Measurements from ENCODE around the gene AHCYL2. TPM values are rescaled to one million over a fixed set of nuclear protein-coding genes. Genes with fewer than 3 reads are reported as not detected.
"Not testable (repeated sequence)": the region's sequence is repeated elsewhere in the genome, so short reads cannot be mapped to it uniquely, and the experiment has no call there.

AHCYL2 gene
- total RNA-seq, 4 donors from 2014 or later = 10.9 to 19.4 (median 14.6) TPM

DNA sequence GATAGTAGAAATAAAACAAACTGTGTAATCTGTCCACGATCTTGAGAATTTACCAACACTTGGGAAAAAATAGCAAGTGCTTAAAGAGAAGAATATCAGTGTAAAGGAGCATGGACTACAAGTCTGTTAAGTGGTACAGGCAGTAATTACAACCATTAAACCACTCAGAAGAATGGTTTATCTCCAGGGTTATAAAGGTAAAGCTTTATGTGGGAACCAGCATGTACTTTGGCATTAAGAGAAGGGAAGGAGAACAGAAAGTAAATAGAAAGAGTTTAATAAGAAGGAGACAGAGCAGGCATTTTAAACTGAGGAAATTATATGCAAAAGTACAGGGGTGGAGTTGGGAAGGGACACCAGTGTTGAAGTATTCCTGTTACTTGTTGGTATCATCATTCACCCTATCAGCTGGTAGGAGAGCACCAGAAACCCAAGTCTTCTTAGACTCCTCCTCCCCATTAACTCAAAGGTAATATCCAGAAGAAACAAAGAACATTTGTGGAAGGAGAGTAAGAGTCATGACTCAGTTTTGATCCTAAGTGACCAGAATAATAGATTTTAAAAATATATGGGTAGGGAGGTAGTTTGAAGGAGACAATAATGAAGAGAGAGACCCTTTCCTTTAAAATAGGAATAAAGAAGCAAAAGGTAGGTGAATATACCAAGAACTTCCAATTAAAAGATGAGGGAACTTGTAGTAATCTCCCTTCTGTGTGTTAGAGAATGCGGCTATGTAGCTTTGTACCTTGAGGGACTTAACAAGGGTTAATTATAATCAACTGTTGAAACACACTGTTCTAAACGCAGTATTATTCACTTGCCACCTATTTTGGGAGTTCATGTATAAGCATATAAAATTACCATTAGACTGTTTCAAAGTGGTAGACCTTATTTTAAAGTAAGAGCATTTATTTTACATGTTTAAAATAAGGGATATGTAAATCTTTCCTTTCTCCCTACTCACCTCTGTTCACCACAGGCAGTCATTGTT is 117.3 kb downstream of the AHCYL2 start:
- ATAC-seq (ENCODE audit: low FRiP score) = no peak
- DNase-seq (ENCODE audit: low spot score) = no peak
- TF ChIP-seq CTCF (IDR thresholded peaks at IDR 0.05) = no peak

GRCh38 chr7:129343099-129343700 is 118.4 kb downstream of the AHCYL2 start:
- peak; percentile 51 for ATAC-seq (ENCODE audit: low FRiP score)

GRCh38 chr7:129347330-129347729 is 122.5 kb downstream of the AHCYL2 start:
- DNase-seq (ENCODE audit: low spot score) = no peak
- no peak for TF ChIP-seq CTCF (IDR thresholded peaks at IDR 0.05)
- ATAC-seq (ENCODE audit: low FRiP score) = no peak

More at GRCh38 chr7:129343099-129343700, 118.4 kb downstream of the AHCYL2 start:
- TF ChIP-seq CTCF (IDR thresholded peaks at IDR 0.05) = peak in 1 of 3 donors; percentile 32
- no peak for DNase-seq (ENCODE audit: low spot score)

- TF ChIP-seq CTCF (IDR thresholded peaks at IDR 0.05) = no peak
- ATAC-seq (ENCODE audit: low FRiP score) (no peak), DNase-seq (ENCODE audit: low spot score) (no peak)
These were observed 123.4 kb downstream of the AHCYL2 start for GRCh38 chr7:129348023-129348740.

DNA sequence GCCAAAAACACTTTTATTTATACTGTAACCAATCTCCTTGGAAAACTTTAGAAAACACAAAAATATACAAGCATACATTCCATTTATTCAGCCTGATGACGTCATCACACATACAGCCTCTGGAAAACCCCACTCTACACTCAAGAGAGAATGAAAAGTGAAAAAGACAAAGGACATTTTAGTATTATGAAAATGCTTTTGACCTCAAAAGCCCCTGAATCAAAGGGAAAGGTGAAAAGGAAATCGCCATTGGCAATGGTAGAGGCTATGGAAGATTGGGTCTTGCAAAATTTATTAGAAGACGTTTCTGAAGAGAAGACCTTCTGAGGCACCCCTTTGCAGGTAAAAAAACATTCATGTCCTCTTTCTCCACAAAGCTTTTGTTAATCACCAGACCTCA is 126.5 kb downstream of the AHCYL2 start:
- no peak for ATAC-seq (ENCODE audit: low FRiP score)
- no peak for TF ChIP-seq CTCF (IDR thresholded peaks at IDR 0.05)
- DNase-seq (ENCODE audit: low spot score) = no peak

DNA sequence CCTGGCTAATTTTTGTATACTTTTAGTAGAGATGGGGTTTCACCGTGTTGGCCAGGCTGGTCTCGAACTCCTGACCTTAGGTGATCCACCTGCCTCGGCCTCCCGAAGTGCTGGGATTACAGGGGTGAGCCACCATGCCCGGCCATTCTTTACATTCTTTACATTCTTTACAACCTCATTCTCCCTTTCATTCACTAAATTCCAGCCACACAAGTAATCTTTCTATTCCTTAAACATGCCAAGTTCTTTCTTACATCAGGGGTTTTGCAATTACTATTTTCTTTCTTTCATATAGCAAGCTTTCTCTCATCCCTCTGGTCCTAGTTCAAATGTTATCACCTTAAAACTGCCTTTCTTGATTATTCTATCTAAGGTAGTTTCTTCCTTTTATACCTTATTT is 128.3 kb downstream of the AHCYL2 start:
- not testable (repeated sequence) for ATAC-seq (ENCODE audit: low FRiP score); DNase-seq (ENCODE audit: low spot score)

Measured in omental fat pad (tissue), 4 donors.